Tibial nerve (tissue), 4 donors: Measurements from ENCODE around the gene DDX23.

Source experiments
- EP300 ChIP-seq, 2 donors: sonication (generic); formaldehyde crosslinking; IDR thresholded peaks; one replicate each; pipeline ENCODE4 v1.6.1; 2017; ENCODE audit warnings: antibody characterized with exemption in 2 of 2, mild to moderate bottlenecking in 1 of 2
- POLR2A ChIP-seq, 2 donors: fragments of 450-650 bp; IDR thresholded peaks; one replicate each; pipeline ENCODE4 v1.6.1; 2017; ENCODE audit warnings: antibody characterized with exemption in 2 of 2, mild to moderate bottlenecking in 2 of 2, moderate library complexity in 2 of 2
- TF ChIP-seq, protein P1 (sequence below), 5 experiments: fragments of 200-600 bp in 3 of 5; fragments of 450-650 bp in 2 of 5; sonication (generic) in 3 of 5; IDR thresholded peaks; one replicate each; pipeline ENCODE4 v1.5.1; 2016 to 2019; ENCODE audit warnings: antibody characterized with exemption in 5 of 5, mild to moderate bottlenecking in 3 of 5, moderate library complexity in 2 of 5

- TF ChIP-seq EP300 (IDR thresholded peaks at IDR 0.05): no peak
- TF ChIP-seq, protein P1, sequence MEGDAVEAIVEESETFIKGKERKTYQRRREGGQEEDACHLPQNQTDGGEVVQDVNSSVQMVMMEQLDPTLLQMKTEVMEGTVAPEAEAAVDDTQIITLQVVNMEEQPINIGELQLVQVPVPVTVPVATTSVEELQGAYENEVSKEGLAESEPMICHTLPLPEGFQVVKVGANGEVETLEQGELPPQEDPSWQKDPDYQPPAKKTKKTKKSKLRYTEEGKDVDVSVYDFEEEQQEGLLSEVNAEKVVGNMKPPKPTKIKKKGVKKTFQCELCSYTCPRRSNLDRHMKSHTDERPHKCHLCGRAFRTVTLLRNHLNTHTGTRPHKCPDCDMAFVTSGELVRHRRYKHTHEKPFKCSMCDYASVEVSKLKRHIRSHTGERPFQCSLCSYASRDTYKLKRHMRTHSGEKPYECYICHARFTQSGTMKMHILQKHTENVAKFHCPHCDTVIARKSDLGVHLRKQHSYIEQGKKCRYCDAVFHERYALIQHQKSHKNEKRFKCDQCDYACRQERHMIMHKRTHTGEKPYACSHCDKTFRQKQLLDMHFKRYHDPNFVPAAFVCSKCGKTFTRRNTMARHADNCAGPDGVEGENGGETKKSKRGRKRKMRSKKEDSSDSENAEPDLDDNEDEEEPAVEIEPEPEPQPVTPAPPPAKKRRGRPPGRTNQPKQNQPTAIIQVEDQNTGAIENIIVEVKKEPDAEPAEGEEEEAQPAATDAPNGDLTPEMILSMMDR (IDR thresholded peaks at IDR 0.05): no peak
- TF ChIP-seq POLR2A (IDR thresholded peaks at IDR 0.05): no peak
Measured at GRCh38 chr12:48822711-48823110, 29.3 kb downstream of the DDX23 start.
